ENCODE data around the gene ZNF573. TPM values are rescaled to one million over a fixed set of nuclear protein-coding genes. Genes with fewer than 3 reads are reported as not detected.
A peak's percentile ranks its signal among the peaks of the same experiment; 100 is the strongest.
"Not testable (repeated sequence)": the region's sequence is repeated elsewhere in the genome, so short reads cannot be mapped to it uniquely, and the experiment has no call there.

ZNF573 gene
- total RNA-seq (2014; rRNA removed; shearing (Covaris generic)): 0.48 and 0.97 TPM in 2 replicates

- DNase-seq (ENCODE audit: low spot score): peak; percentile 68
These were observed at the start of gene ZNF573 for GRCh38 chr19:37779127-37780005. Gene ZNF573, minus strand, starts transcription at chr19:37779586. Its CDS starts 5,857 bp downstream, at chr19:37773729.

- no peak for DNase-seq (ENCODE audit: low spot score)
These were observed 38.0 kb upstream of the ZNF573 start for GRCh38 chr19:37817180-37817981.

GRCh38 chr19:37815611-37816010, 36.2 kb upstream of the ZNF573 start:
- not testable (repeated sequence) for DNase-seq (ENCODE audit: low spot score)

GRCh38 chr19:37813340-37813739, 34.0 kb upstream of the ZNF573 start:
- no peak for DNase-seq (ENCODE audit: low spot score)

- no peak for DNase-seq (ENCODE audit: low spot score)
These were observed 30.0 kb upstream of the ZNF573 start for GRCh38 chr19:37809366-37809765.

GRCh38 chr19:37803249-37803840, 24.0 kb upstream of the ZNF573 start:
- no peak for DNase-seq (ENCODE audit: low spot score)

GRCh38 chr19:37790244-37790925, 11.0 kb upstream of the ZNF573 start:
- no peak for DNase-seq (ENCODE audit: low spot score)

- DNase-seq (ENCODE audit: low spot score): no peak
These were observed 716 bp downstream of the ZNF573 start for GRCh38 chr19:37778613-37779126.

GRCh38 chr19:37770985-37771384, 8.4 kb downstream of the ZNF573 start:
- DNase-seq (ENCODE audit: low spot score): no peak

GRCh38 chr19:37763488-37763887, 15.9 kb downstream of the ZNF573 start:
- no peak for DNase-seq (ENCODE audit: low spot score)

- DNase-seq (ENCODE audit: low spot score): not testable (repeated sequence)
These were observed 21.7 kb downstream of the ZNF573 start for GRCh38 chr19:37757683-37758082.

GRCh38 chr19:37738371-37738770, 41.0 kb downstream of the ZNF573 start:
- no peak for DNase-seq (ENCODE audit: low spot score)

GRCh38 chr19:37725181-37725580, 54.2 kb downstream of the ZNF573 start:
- DNase-seq (ENCODE audit: low spot score): no peak

- no peak for DNase-seq (ENCODE audit: low spot score)
These were observed 59.5 kb downstream of the ZNF573 start for GRCh38 chr19:37719927-37720265.

- peak; percentile 8 for DNase-seq (ENCODE audit: low spot score)
These were observed 60.1 kb downstream of the ZNF573 start, which contains the start of gene ZNF607 for GRCh38 chr19:37719111-37719926. Gene ZNF607, minus strand, starts transcription at chr19:37719761. Its CDS starts 8,143 bp downstream, at chr19:37711618.

- no peak for DNase-seq (ENCODE audit: low spot score)
These were observed 61.1 kb downstream of the ZNF573 start for GRCh38 chr19:37718304-37718703.

- no peak for DNase-seq (ENCODE audit: low spot score)
These were observed 63.2 kb downstream of the ZNF573 start for GRCh38 chr19:37716140-37716539.

GRCh38 chr19:37706052-37706605, 73.3 kb downstream of the ZNF573 start:
- no peak for DNase-seq (ENCODE audit: low spot score)

GRCh38 chr19:37699057-37699456, 80.3 kb downstream of the ZNF573 start:
- DNase-seq (ENCODE audit: low spot score): no peak

GRCh38 chr19:37698216-37698615, 81.2 kb downstream of the ZNF573 start:
- no peak for DNase-seq (ENCODE audit: low spot score)
